ENCODE measurements around the gene NTN1. TPM values are rescaled to one million over a fixed set of nuclear protein-coding genes. Genes with fewer than 3 reads are reported as not detected.

NTN1 gene
- polyA plus RNA-seq, 1 donor from 2014 or later, result 16.2 TPM

DNA sequence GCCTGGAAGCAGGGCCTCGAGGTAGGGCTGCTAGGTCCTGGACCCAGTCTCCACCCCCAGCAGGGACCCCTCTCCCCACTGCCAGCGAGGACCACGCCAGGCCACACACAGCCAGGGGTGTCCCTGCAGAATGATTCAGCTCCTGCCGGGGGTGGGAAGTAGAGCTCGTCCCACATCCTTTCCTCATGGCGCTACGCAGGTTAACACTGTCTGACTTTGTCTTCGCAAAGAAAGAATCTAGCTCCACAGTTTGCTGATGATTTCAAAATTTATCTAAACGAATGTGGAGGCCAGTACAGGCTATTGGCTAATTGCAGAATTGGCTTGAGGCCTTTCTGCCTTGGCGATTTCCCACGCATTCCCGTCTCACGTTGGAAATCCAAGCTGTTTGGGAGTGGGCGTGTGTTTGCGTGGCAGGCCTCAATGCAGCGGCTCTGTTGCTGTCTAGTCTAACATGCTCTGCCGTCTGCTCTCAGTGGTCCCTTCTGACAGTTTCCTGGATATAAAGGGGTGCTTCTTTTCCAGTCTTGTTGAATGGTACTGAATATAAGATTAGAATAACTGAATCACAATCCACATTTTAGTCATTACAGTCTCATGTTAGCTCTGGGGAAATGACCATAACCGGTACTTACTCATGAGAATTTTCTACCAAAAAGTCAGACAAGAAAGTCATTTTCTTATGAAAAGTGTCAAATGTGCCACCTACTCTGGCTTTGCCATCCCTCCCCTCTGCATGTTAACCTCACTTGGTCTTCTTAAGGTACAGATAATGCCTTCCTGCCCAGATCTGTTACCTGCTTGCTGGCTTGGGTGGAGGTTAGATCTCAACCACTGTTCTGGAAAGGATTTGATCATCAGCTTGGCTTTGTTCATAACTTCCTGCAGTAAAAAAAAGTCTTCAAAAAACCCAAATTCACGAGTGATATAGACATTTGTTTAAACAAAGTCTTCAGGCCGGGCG lies 252.4 kb downstream of the NTN1 start:
- no peaks in the 10 kb centered on the region for H3F3A ChIP-seq (ENCODE audit: insufficient read depth, low read length, poor library complexity, severe bottlenecking)
- no peaks in the 10 kb centered on the region for H3K79me2 ChIP-seq (replicated peaks; ENCODE audit: insufficient read depth, low read length)
- no peak overlapping the region for H2AFZ ChIP-seq (ENCODE audit: low read depth, low read length)
- no peaks in the 10 kb centered on the region for H4K20me1 ChIP-seq (ENCODE audit: insufficient read depth)
- H3K27ac ChIP-seq (ENCODE audit: low read length), result no peak overlapping the region
- H3K27me3 ChIP-seq (ENCODE audit: insufficient read depth, low read depth, low read length), result no peaks in the 10 kb centered on the region
- no peaks in the 10 kb centered on the region for H3K36me3 ChIP-seq (ENCODE audit: insufficient read depth, low read length)
- no peak overlapping the region for H3K4me3 ChIP-seq (ENCODE audit: low read length)
- no peak overlapping the region for H3K4me2 ChIP-seq (ENCODE audit: low read length)
- TF ChIP-seq MXI1 (conservative IDR thresholded peaks at IDR 0.05; ENCODE audit: poor library complexity, severe bottlenecking) (no peak), SMC3 (conservative IDR thresholded peaks at IDR 0.05; ENCODE audit: poor library complexity) (no peak)
- TF ChIP-seq, protein P1, sequence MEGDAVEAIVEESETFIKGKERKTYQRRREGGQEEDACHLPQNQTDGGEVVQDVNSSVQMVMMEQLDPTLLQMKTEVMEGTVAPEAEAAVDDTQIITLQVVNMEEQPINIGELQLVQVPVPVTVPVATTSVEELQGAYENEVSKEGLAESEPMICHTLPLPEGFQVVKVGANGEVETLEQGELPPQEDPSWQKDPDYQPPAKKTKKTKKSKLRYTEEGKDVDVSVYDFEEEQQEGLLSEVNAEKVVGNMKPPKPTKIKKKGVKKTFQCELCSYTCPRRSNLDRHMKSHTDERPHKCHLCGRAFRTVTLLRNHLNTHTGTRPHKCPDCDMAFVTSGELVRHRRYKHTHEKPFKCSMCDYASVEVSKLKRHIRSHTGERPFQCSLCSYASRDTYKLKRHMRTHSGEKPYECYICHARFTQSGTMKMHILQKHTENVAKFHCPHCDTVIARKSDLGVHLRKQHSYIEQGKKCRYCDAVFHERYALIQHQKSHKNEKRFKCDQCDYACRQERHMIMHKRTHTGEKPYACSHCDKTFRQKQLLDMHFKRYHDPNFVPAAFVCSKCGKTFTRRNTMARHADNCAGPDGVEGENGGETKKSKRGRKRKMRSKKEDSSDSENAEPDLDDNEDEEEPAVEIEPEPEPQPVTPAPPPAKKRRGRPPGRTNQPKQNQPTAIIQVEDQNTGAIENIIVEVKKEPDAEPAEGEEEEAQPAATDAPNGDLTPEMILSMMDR (IDR thresholded peaks at IDR 0.05; ENCODE audit: poor library complexity, severe bottlenecking), result no peak
- H3K9ac ChIP-seq (ENCODE audit: low read length), result no peak overlapping the region
- H3K9me2 ChIP-seq (ENCODE audit: insufficient read depth, low read length), result no peaks in the 10 kb centered on the region
- no peaks in the 10 kb centered on the region for H3K9me3 ChIP-seq (ENCODE audit: low read length)

DNA sequence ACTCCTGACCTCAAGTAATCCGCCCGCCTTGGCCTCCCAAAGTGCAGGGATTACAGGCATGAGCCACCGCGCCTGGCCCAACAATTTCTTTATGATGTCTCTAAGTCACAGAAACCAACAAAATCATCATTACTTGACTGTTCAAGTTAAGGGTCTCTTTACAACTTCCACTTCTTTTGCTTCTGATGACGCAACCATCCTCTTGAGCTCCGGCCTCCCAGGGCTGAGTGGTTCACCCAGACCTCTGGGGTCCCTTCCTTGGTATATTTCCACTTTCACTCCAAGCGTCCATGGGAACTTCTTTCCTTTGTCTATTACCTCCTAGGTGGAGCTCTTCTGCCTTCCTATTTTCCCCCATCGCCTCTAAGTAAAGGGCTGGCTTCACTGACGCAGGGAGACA lies 253.7 kb downstream of the NTN1 start:
- Histone ChIP-seq H3K36me3 (ENCODE audit: insufficient read depth, low read length) (no peaks in the 10 kb centered on the region), H3K9me2 (ENCODE audit: insufficient read depth, low read length) (no peaks in the 10 kb centered on the region), H3F3A (ENCODE audit: insufficient read depth, low read length, poor library complexity, severe bottlenecking) (no peaks in the 10 kb centered on the region), H3K79me2 (replicated peaks; ENCODE audit: insufficient read depth, low read length) (no peaks in the 10 kb centered on the region), H2AFZ (ENCODE audit: low read depth, low read length) (no peak overlapping the region), H3K9ac (ENCODE audit: low read length) (no peak overlapping the region), H3K4me2 (ENCODE audit: low read length) (no peak overlapping the region), H3K9me3 (ENCODE audit: low read length) (no peaks in the 10 kb centered on the region), H4K20me1 (ENCODE audit: insufficient read depth) (no peaks in the 10 kb centered on the region), H3K27me3 (ENCODE audit: insufficient read depth, low read depth, low read length) (no peaks in the 10 kb centered on the region), H3K4me3 (ENCODE audit: low read length) (no peak overlapping the region), H3K27ac (ENCODE audit: low read length) (no peak overlapping the region)
- TF ChIP-seq POLR2AphosphoS5 (IDR thresholded peaks at IDR 0.05), result no peak
- TF ChIP-seq, protein P1 (IDR thresholded peaks at IDR 0.05; ENCODE audit: poor library complexity, severe bottlenecking), result no peak
- no peak for TF ChIP-seq MXI1 (conservative IDR thresholded peaks at IDR 0.05; ENCODE audit: poor library complexity, severe bottlenecking)
- TF ChIP-seq TAF1 (IDR thresholded peaks at IDR 0.05; ENCODE audit: low read depth), result no peak
- TF ChIP-seq RAD21 (conservative IDR thresholded peaks at IDR 0.05), result no peak
- TF ChIP-seq, protein P2, sequence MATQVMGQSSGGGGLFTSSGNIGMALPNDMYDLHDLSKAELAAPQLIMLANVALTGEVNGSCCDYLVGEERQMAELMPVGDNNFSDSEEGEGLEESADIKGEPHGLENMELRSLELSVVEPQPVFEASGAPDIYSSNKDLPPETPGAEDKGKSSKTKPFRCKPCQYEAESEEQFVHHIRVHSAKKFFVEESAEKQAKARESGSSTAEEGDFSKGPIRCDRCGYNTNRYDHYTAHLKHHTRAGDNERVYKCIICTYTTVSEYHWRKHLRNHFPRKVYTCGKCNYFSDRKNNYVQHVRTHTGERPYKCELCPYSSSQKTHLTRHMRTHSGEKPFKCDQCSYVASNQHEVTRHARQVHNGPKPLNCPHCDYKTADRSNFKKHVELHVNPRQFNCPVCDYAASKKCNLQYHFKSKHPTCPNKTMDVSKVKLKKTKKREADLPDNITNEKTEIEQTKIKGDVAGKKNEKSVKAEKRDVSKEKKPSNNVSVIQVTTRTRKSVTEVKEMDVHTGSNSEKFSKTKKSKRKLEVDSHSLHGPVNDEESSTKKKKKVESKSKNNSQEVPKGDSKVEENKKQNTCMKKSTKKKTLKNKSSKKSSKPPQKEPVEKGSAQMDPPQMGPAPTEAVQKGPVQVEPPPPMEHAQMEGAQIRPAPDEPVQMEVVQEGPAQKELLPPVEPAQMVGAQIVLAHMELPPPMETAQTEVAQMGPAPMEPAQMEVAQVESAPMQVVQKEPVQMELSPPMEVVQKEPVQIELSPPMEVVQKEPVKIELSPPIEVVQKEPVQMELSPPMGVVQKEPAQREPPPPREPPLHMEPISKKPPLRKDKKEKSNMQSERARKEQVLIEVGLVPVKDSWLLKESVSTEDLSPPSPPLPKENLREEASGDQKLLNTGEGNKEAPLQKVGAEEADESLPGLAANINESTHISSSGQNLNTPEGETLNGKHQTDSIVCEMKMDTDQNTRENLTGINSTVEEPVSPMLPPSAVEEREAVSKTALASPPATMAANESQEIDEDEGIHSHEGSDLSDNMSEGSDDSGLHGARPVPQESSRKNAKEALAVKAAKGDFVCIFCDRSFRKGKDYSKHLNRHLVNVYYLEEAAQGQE (IDR thresholded peaks at IDR 0.05; ENCODE audit: borderline replicate concordance), result no peak
- no peak for TF ChIP-seq SMC3 (conservative IDR thresholded peaks at IDR 0.05; ENCODE audit: poor library complexity)
- no peak for TF ChIP-seq EZH2 (IDR thresholded peaks at IDR 0.05; ENCODE audit: borderline replicate concordance, insufficient read depth, low read length, poor library complexity, severe bottlenecking)
- TF ChIP-seq EP300 (conservative IDR thresholded peaks at IDR 0.05; ENCODE audit: poor library complexity, severe bottlenecking), result no peak

Data from neural cell (in vitro differentiated cells).